B cell (primary cell): ENCODE data around the gene ISG15. TPM values are rescaled to one million over a fixed set of nuclear protein-coding genes. Genes with fewer than 3 reads are reported as not detected.

ENCODE experiments used
- ATAC-seq: fragments of 200-7000 bp; cut with Tn5 transposase; one replicate; pipeline ENCODE4 v1.10.0; 2021; ENCODE audit warnings: low read depth, mild to moderate bottlenecking, moderate number of reproducible peaks, moderate library complexity
- CTCF ChIA-PET: fragments of 350-600 bp; sonication (Branson Sonifier 250); formaldehyde crosslinking; loops from one replicate; lab custom pipeline; 2021; ENCODE audit warnings: antibody characterized with exemption, inconsistent platforms; lab: Charles Lee
- POLR2A ChIA-PET: fragments of 350-600 bp; sonication (Branson Sonifier 250); formaldehyde crosslinking; loops from one replicate; lab custom pipeline; 2021; ENCODE audit warnings: antibody characterized with exemption; lab: Charles Lee
- DNase-seq: peaks from one replicate; pipeline ENCODE4 v3.0.0; 2013
- H2AFZ ChIP-seq: 2 replicates; pipeline ENCODE4 v1.6.1; 2012; ENCODE audit warnings: mild to moderate bottlenecking, low read depth, low read length; ENCODE audit not compliant: insufficient read depth, poor library complexity, severe bottlenecking
- H3K27ac ChIP-seq, 2 donors: 1 replicate in 1 of 2; 2 replicates in 1 of 2; pipeline ENCODE4 v1.5.1; 2012 to 2013; ENCODE audit warnings: low read length in 2 of 2, mild to moderate bottlenecking in 2 of 2, moderate library complexity in 1 of 2
- H3K27me3 ChIP-seq, 4 experiments: fragments of 200-600 bp in 1 of 4; sonication (generic) in 1 of 4; replicated peaks in 1 of 4; 1 replicate in 2 of 4; 2 replicates in 2 of 4; pipeline versions ENCODE4 v1.6.1 to v1.7.0; 2013 to 2016; ENCODE audit warnings: low read length in 3 of 4, mild to moderate bottlenecking in 2 of 4, mixed read lengths in 1 of 4, moderate library complexity in 1 of 4; ENCODE audit not compliant: insufficient read depth in 4 of 4, control insufficient read depth in 3 of 4; ENCODE audit errors: control extremely low read depth in 1 of 4
- H3K36me3 ChIP-seq, 2 experiments: replicated peaks in 1 of 2; 1 replicate in 1 of 2; 2 replicates in 1 of 2; pipeline versions ENCODE4 v1.6.1 to v1.7.1; 2013; ENCODE audit warnings: low read length in 1 of 2; ENCODE audit not compliant: insufficient read depth in 2 of 2, control insufficient read depth in 1 of 2; ENCODE audit errors: control extremely low read depth in 1 of 2, extremely low read depth in 1 of 2
- H3K4me1 ChIP-seq, 2 donors: fragments of 200-600 bp in 1 of 2; sonication (generic) in 1 of 2; 1 replicate in 1 of 2; 2 replicates in 1 of 2; pipeline versions ENCODE4 v1.5.1 to v1.6.1; 2013 to 2017; ENCODE audit warnings: low read length in 2 of 2; ENCODE audit not compliant: control insufficient read depth in 2 of 2, insufficient read depth in 2 of 2
- H3K4me2 ChIP-seq: replicated peaks from 2 replicates; pipeline ENCODE3; 2012; ENCODE audit warnings: mild to moderate bottlenecking, low read depth, low read length; ENCODE audit not compliant: poor library complexity, severe bottlenecking
- H3K4me3 ChIP-seq, 5 experiments: fragments of 200-600 bp in 1 of 5; sonication (generic) in 1 of 5; 1 replicate in 3 of 5; 2 replicates in 2 of 5; pipeline versions ENCODE4 v1.5.1 to v1.7.0; 2011 to 2016; ENCODE audit warnings: low read length in 4 of 5, mild to moderate bottlenecking in 4 of 5, low read depth in 2 of 5, control low read depth in 1 of 5, moderate library complexity in 1 of 5; ENCODE audit not compliant: insufficient read depth in 1 of 5; ENCODE audit errors: control extremely low read depth in 1 of 5, extremely low read depth in 1 of 5
- H3K79me2 ChIP-seq: fragments of 200-600 bp; sonication (generic); one replicate; pipeline ENCODE4 v1.6.0; 2016; ENCODE audit warnings: low read length; ENCODE audit not compliant: control insufficient read depth, insufficient read depth
- H3K9ac ChIP-seq: fragments of 200-600 bp; sonication (generic); 2 replicates; pipeline ENCODE4 v1.6.1; 2017; ENCODE audit warnings: mild to moderate bottlenecking, low read length, moderate library complexity
- H3K9me3 ChIP-seq, 3 donors: one replicate each; pipeline versions ENCODE4 v1.6.1 to v1.7.1; 2013; ENCODE audit warnings: low read length in 2 of 3; ENCODE audit not compliant: control insufficient read depth in 2 of 3, insufficient read depth in 1 of 3; ENCODE audit errors: control extremely low read depth in 1 of 3
- H4K20me1 ChIP-seq: 2 replicates; pipeline ENCODE4 v1.6.0; 2012; ENCODE audit warnings: mild to moderate bottlenecking, low read length; ENCODE audit not compliant: insufficient read depth, control insufficient read depth, poor library complexity, severe bottlenecking
- H3K27ac Mint-ChIP-seq: one replicate; pipeline ENCODE4 v1.8.0; 2021; ENCODE audit warnings: mixed read lengths
- H3K27me3 Mint-ChIP-seq: one replicate; pipeline ENCODE4 v1.8.0; 2021; ENCODE audit warnings: mixed read lengths
- H3K4me1 Mint-ChIP-seq: one replicate; pipeline ENCODE4 v1.8.0; 2021; ENCODE audit warnings: mixed read lengths
- H3K4me3 Mint-ChIP-seq: one replicate; pipeline ENCODE4 v1.8.0; 2021; ENCODE audit warnings: mixed read lengths
- H3K9me3 Mint-ChIP-seq: one replicate; pipeline ENCODE4 v1.8.0; 2022; ENCODE audit warnings: mixed read lengths; ENCODE audit not compliant: insufficient read depth
- CTCF ChIP-seq: fragments of 200-600 bp; IDR thresholded peaks from one replicate; pipeline ENCODE4 v1.8.0; 2022; ENCODE audit warnings: antibody characterized with exemption, mild to moderate bottlenecking
- EZH2 ChIP-seq: IDR thresholded peaks from 2 replicates; pipeline ENCODE4 v1.6.1; 2012; ENCODE audit warnings: borderline replicate concordance, low read depth, mild to moderate bottlenecking, moderate library complexity, low read length; ENCODE audit not compliant: insufficient read depth, poor library complexity, severe bottlenecking
- WGBS: methylation state at CpG from one replicate; pipeline ENCODE4 v1.1.5; 2013; ENCODE audit warnings: missing lambda C conversion rate; ENCODE audit not compliant: insufficient coverage; 5-methylcytosine and 5-hydroxymethylcytosine counted together
- intact Hi-C: fragments of 100-400 bp; cut with micrococcal nuclease; formaldehyde crosslinking; loops from one replicate; pipeline ENCODE4 v1.10.0; 2022
- polyA plus RNA-seq: library from polyadenylated mRNA; depleted of rRNA; stranded (reverse); fragments of >200 nt; gene quantifications from 2 replicates; pipeline ENCODE4 v1.2.3, GENCODE V29; 2012
- total RNA-seq, 2 donors: library from RNA; stranded (reverse); fragments of 120-200 nt in 1 of 2; gene quantifications; 1 replicate in 1 of 2; 2 replicates in 1 of 2; pipeline versions ENCODE4 v1.2.3 to v1.2.4, GENCODE V29; 2013 to 2022

ISG15 gene
- total and polyA plus RNA-seq, 2 donors (not counting 1 experiment from before 2014, with no cell fraction given): 28.3 to 91.4 TPM

- H3K9ac ChIP-seq: peak overlapping the region; percentile 77
- no peak overlapping the region for H3K4me3 ChIP-seq
Observed at GRCh38 chr1:967466-968343, 45.6 kb upstream of the ISG15 start.

More at GRCh38 chr1:967466-968343, 45.6 kb upstream of the ISG15 start:
- 81% methylated on average over 23 of the region's 23 CpGs for WGBS
- H3K36me3 ChIP-seq: no peaks in the 10 kb centered on the region
- peaks cover 0 to 6% (median 0%) of the 10 kb centered on the region in 3 donors for H3K9me3 ChIP-seq
- peak overlapping the region; percentile 99 for H3K4me2 ChIP-seq
- H2AFZ ChIP-seq: no peak overlapping the region
- DNase-seq: no peak
- ChIA-PET CTCF (interaction anchor here (1.9 kb wide), 1 partner anchor 16 kb away, joined by 9 read pairs; no protein-coding TSS in a partner anchor), POLR2A (no interaction called here)
- peaks cover 0 to 48% (median 12%) of the 10 kb centered on the region in 4 experiments for H3K27me3 ChIP-seq
- TF ChIP-seq CTCF (no peak), EZH2 (no peak)
- peaks cover 13 to 16% of the 10 kb centered on the region in 2 donors for H3K4me1 ChIP-seq
- H3K27ac ChIP-seq: no peak overlapping the region
- intact Hi-C loops: no loop called here
- Mint-ChIP-seq H3K27ac (no peak overlapping the region), H3K27me3 (peaks cover 13% of the 10 kb centered on the region), H3K9me3 (no peaks in the 10 kb centered on the region), H3K4me3 (peak overlapping the region; percentile 17), H3K4me1 (peaks cover 4% of the 10 kb centered on the region)
- ATAC-seq: no peak
- no peaks in the 10 kb centered on the region for H3K79me2 ChIP-seq
- H4K20me1 ChIP-seq: no peaks in the 10 kb centered on the region
